MCF 10A (cell line): ENCODE measurements around the gene TPBGL. TPM values are rescaled to one million over a fixed set of nuclear protein-coding genes. Genes with fewer than 3 reads are reported as not detected.

ENCODE experiments used
- BruUV-seq: library from RNA; stranded (reverse); fragments of 400-500 nt; replicated peaks from 2 replicates; lab custom pipeline; 2021; lab: Mats Ljungman, UMichigan
- CTCF ChIA-PET: fragments of 300-600 bp; sonication (Branson Sonifier 250); formaldehyde crosslinking; extraction: SDS; loops from one replicate; lab custom pipeline; 2021; ENCODE audit warnings: antibody characterized with exemption, inconsistent platforms; lab: Yijun Ruan, JAX
- POLR2A ChIA-PET: fragments of 300-600, 350-650 bp; sonication (Branson Sonifier 250); formaldehyde crosslinking; extraction: SDS; loops from one replicate; lab custom pipeline; 2020; ENCODE audit warnings: antibody characterized with exemption, inconsistent platforms; lab: Yijun Ruan, JAX
- DNase-seq: peaks from one replicate; pipeline ENCODE4 v3.0.0-alpha.2; 2018; ENCODE audit not compliant: unreplicated experiment
- H3K27ac Mint-ChIP-seq: one replicate; pipeline ENCODE4 v1.8.0; 2022; ENCODE audit warnings: mild to moderate bottlenecking, low read depth, mixed read lengths; ENCODE audit not compliant: unreplicated experiment
- H3K27me3 Mint-ChIP-seq: one replicate; pipeline ENCODE4 v1.8.0; 2022; ENCODE audit warnings: mixed read lengths; ENCODE audit not compliant: insufficient read depth, unreplicated experiment
- H3K36me3 Mint-ChIP-seq: one replicate; pipeline ENCODE4 v1.8.0; 2022; ENCODE audit warnings: mild to moderate bottlenecking, moderate library complexity, mixed read lengths; ENCODE audit not compliant: insufficient read depth, unreplicated experiment
- H3K4me1 Mint-ChIP-seq: one replicate; pipeline ENCODE4 v1.8.0; 2022; ENCODE audit warnings: mixed read lengths; ENCODE audit not compliant: insufficient read depth, unreplicated experiment
- H3K4me3 Mint-ChIP-seq: one replicate; pipeline ENCODE4 v1.8.0; 2022; ENCODE audit warnings: mild to moderate bottlenecking, moderate library complexity, mixed read lengths; ENCODE audit not compliant: unreplicated experiment
- H3K9me3 Mint-ChIP-seq: one replicate; pipeline ENCODE4 v1.8.0; 2022; ENCODE audit warnings: mixed read lengths; ENCODE audit not compliant: unreplicated experiment
- intact Hi-C: fragments of 100-400 bp; cut with micrococcal nuclease; formaldehyde crosslinking; loops from 2 replicates; pipeline ENCODE4 v1.14.1; 2022
- total RNA-seq: library from RNA; stranded (reverse); gene quantifications from 2 replicates; pipeline ENCODE4 v1.2.3, GENCODE V29; 2022
- TF ChIP-seq, protein P1 (sequence below): fragments of 200-600 bp; IDR thresholded peaks from one replicate; pipeline ENCODE4 v1.8.0; 2022; ENCODE audit warnings: antibody characterized with exemption, mild to moderate bottlenecking; ENCODE audit not compliant: unreplicated experiment

TPBGL gene
- total RNA-seq, 1 experiment from 2014 or later = not detected

DNA sequence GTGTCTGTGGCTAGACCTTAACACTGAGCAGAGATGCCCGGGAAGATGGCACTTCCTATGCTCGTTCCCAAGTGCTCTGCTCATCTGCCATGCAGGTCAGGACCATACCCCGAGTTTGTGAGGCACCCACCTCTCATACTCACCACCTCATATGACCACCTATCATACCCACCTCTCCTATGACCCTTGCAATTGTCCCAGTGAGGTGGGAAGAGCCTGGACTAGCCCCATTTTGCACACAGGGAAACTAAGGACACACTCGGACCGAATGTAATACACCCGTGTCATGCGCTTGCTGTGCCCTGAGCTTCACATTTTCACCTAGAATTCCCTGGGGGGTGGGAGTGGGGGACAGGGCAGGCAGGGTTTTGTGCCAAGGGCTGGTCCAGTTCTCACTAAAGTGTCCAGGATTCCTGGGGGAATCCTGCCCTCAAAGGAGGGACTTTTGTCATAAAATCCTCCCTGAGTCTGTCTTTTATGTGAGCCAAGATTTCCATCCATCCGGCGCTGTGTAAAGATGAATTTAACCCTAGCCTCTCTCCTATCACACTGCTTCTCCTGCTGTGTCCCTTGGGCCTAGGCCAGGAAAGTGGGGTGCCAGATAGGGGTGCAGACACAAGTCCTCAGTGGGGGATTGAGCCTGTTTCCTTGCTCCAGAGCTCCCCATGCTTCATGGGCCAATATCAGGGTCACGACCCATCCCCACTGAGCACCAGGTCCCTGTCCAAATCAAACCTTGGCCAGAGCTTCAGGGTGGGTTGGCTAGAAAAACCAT lies 20.0 kb downstream of the TPBGL start:
- intact Hi-C loops = no loop called here
- Mint-ChIP-seq H3K9me3 (no peaks in the 10 kb centered on the region), H3K36me3 (no peaks in the 10 kb centered on the region), H3K4me3 (no peak overlapping the region), H3K4me1 (no peaks in the 10 kb centered on the region), H3K27me3 (peaks cover 41% of the 10 kb centered on the region), H3K27ac (no peak overlapping the region)
- TF ChIP-seq, protein P1, sequence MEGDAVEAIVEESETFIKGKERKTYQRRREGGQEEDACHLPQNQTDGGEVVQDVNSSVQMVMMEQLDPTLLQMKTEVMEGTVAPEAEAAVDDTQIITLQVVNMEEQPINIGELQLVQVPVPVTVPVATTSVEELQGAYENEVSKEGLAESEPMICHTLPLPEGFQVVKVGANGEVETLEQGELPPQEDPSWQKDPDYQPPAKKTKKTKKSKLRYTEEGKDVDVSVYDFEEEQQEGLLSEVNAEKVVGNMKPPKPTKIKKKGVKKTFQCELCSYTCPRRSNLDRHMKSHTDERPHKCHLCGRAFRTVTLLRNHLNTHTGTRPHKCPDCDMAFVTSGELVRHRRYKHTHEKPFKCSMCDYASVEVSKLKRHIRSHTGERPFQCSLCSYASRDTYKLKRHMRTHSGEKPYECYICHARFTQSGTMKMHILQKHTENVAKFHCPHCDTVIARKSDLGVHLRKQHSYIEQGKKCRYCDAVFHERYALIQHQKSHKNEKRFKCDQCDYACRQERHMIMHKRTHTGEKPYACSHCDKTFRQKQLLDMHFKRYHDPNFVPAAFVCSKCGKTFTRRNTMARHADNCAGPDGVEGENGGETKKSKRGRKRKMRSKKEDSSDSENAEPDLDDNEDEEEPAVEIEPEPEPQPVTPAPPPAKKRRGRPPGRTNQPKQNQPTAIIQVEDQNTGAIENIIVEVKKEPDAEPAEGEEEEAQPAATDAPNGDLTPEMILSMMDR = no peak
- DNase-seq = no peak
- ChIA-PET POLR2A (interaction anchor here (0.6 kb wide), 1 partner anchor 1002 kb away, joined by 3 read pairs; no protein-coding TSS in a partner anchor), CTCF (interaction anchor here (0.7 to 1.0 kb wide), 5 partner anchors 10 to 120 kb away, joined by 3 to 4 read pairs (median 3); no protein-coding TSS in a partner anchor)
- no TSS peak for BruUV-seq

DNA sequence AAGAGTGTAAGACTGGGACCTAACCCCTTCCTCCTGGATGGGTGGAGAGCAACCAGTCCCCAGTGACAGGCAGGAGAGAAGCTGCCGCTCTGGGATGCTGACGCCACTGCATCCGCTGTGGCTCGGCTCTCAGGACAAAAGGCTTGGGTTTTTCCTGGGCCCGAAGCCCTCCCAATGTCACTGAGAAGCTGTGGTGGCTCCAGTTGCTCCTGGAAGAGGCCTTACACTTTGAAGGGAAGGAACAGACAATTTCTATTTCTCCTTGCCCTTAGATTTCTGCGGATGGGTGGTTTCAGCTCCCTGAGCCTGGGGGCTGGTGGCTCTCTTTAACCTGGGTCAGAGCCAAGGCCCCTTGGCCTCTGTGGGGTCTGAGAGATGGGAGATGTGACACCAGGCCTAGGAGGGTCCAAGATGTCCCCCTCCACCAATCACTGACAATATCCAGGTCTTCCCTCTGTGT lies 21.4 kb downstream of the TPBGL start:
- intact Hi-C loops = no loop called here
- TF ChIP-seq, protein P1 = no peak
- ChIA-PET CTCF (interaction anchor here (0.7 to 1.0 kb wide), 4 partner anchors 10 to 268 kb away, joined by 3 to 6 read pairs (median 4); no protein-coding TSS in a partner anchor), POLR2A (no interaction called here)
- H3K9me3 Mint-ChIP-seq = no peaks in the 10 kb centered on the region
- H3K4me3 Mint-ChIP-seq = no peak overlapping the region
- no peak for DNase-seq
- H3K4me1 Mint-ChIP-seq = no peaks in the 10 kb centered on the region
- no peak overlapping the region for H3K27ac Mint-ChIP-seq
- BruUV-seq = no TSS peak
- peaks cover 28% of the 10 kb centered on the region for H3K27me3 Mint-ChIP-seq
- no peaks in the 10 kb centered on the region for H3K36me3 Mint-ChIP-seq

DNA sequence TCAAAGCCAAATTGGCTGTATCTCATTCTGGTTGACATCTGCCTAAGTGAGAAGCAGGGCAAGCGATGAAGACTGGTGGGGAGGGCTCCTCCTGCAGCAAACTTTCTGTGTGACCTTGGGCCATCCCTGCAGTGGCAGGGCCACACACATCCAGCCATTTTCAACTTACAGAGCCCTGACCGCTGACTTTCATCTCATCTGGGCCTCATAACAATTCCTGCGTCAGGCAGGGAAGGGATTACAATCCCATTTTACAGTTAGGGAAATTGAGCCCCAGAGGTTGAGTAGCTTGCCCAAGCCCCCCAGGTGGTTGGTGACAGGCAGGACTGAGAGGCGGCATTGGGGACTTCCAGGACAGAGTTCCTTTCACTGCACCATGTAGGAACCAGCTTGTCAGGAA lies 21.9 kb downstream of the TPBGL start:
- Mint-ChIP-seq H3K36me3 (no peaks in the 10 kb centered on the region), H3K27me3 (peaks cover 23% of the 10 kb centered on the region), H3K4me1 (no peaks in the 10 kb centered on the region), H3K9me3 (no peaks in the 10 kb centered on the region), H3K27ac (no peak overlapping the region), H3K4me3 (no peak overlapping the region)
- no peak for DNase-seq
- ChIA-PET CTCF (interaction anchor here (0.7 to 1.0 kb wide), 4 partner anchors 9 to 268 kb away, joined by 3 to 6 read pairs (median 4); no protein-coding TSS in a partner anchor), POLR2A (no interaction called here)
- BruUV-seq = no TSS peak
- TF ChIP-seq, protein P1 = no peak
- intact Hi-C loops = no loop called here
